ENCODE results near the gene PAOX.

- TF ChIP-seq CTCF (IDR thresholded peaks at IDR 0.05) (no peak), POLR2A (IDR thresholded peaks at IDR 0.05) (no peak)
These were observed 1.8 kb upstream of the PAOX start for GRCh38 chr10:133377025-133377817.

Measured in thyroid gland (tissue), 4 donors.